Sigmoid colon (tissue), 4 donors: ENCODE results near the gene GPX1.

Experiments used
- EP300 ChIP-seq, 4 donors: sonication (generic); formaldehyde crosslinking; IDR thresholded peaks; one replicate each; pipeline ENCODE4 v1.6.1; 2017; ENCODE audit warnings: antibody characterized with exemption in 4 of 4
- TF ChIP-seq, protein P1 (sequence below), 4 experiments: fragments of 450-650 bp in 3 of 4; fragments of 200-600 bp in 1 of 4; IDR thresholded peaks; one replicate each; pipeline ENCODE4 v1.5.1; 2016 to 2019; ENCODE audit warnings: antibody characterized with exemption in 4 of 4, mild to moderate bottlenecking in 3 of 4, moderate library complexity in 2 of 4

GRCh38 chr3:49358217-49358883 lies at the start of gene GPX1:
- peak in 1 of 4 donors; percentile 37 for TF ChIP-seq EP300 (IDR thresholded peaks at IDR 0.05)
- TF ChIP-seq, protein P1, sequence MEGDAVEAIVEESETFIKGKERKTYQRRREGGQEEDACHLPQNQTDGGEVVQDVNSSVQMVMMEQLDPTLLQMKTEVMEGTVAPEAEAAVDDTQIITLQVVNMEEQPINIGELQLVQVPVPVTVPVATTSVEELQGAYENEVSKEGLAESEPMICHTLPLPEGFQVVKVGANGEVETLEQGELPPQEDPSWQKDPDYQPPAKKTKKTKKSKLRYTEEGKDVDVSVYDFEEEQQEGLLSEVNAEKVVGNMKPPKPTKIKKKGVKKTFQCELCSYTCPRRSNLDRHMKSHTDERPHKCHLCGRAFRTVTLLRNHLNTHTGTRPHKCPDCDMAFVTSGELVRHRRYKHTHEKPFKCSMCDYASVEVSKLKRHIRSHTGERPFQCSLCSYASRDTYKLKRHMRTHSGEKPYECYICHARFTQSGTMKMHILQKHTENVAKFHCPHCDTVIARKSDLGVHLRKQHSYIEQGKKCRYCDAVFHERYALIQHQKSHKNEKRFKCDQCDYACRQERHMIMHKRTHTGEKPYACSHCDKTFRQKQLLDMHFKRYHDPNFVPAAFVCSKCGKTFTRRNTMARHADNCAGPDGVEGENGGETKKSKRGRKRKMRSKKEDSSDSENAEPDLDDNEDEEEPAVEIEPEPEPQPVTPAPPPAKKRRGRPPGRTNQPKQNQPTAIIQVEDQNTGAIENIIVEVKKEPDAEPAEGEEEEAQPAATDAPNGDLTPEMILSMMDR (IDR thresholded peaks at IDR 0.05): no peak
